Neutrophil (primary cell): ENCODE results near the gene ADCY2.

Experiments used
- H3K27ac ChIP-seq: fragments of 200-600 bp; sonication (generic); 2 replicates; pipeline ENCODE4 v1.5.1; 2016; ENCODE audit warnings: mild to moderate bottlenecking, moderate library complexity
- H3K27me3 ChIP-seq: fragments of 200-600 bp; sonication (generic); 2 replicates; pipeline ENCODE4 v1.6.0; 2016; ENCODE audit warnings: mild to moderate bottlenecking
- H3K36me3 ChIP-seq: fragments of 200-600 bp; sonication (generic); 2 replicates; pipeline ENCODE4 v1.5.1; 2017
- H3K4me1 ChIP-seq, 2 experiments: fragments of 200-600 bp in 1 of 2; sonication (generic) in 1 of 2; 1 replicate in 1 of 2; 2 replicates in 1 of 2; pipeline versions ENCODE4 v1.5.1 to v1.6.1; 2013 to 2016; ENCODE audit warnings: low read depth in 1 of 2, low read length in 1 of 2, mild to moderate bottlenecking in 1 of 2, moderate library complexity in 1 of 2; ENCODE audit not compliant: control insufficient read depth in 1 of 2, insufficient read depth in 1 of 2
- H3K4me3 ChIP-seq, 2 experiments: fragments of 200-600 bp in 1 of 2; sonication (generic) in 1 of 2; 1 replicate in 1 of 2; 2 replicates in 1 of 2; pipeline ENCODE4 v1.5.1; 2013 to 2016; ENCODE audit warnings: low read depth in 1 of 2, low read length in 1 of 2, mild to moderate bottlenecking in 1 of 2, moderate library complexity in 1 of 2
- H3K9me3 ChIP-seq: fragments of 200-600 bp; sonication (generic); 2 replicates; pipeline ENCODE4 v1.5.1; 2016
- TF ChIP-seq, protein P1 (sequence below): fragments of 200-600 bp; sonication (generic); IDR thresholded peaks from 2 replicates; pipeline ENCODE4 v1.5.1; 2016; ENCODE audit warnings: antibody characterized with exemption

ADCY2 gene

GRCh38 chr5:7377761-7378160 lies 18.2 kb upstream of the ADCY2 start:
- Histone ChIP-seq H3K9me3 (no peaks in the 10 kb centered on the region), H3K4me1 (no peaks in the 10 kb centered on the region), H3K4me3 (no peak overlapping the region), H3K36me3 (no peaks in the 10 kb centered on the region), H3K27me3 (no peaks in the 10 kb centered on the region), H3K27ac (no peak overlapping the region)
- TF ChIP-seq, protein P1, sequence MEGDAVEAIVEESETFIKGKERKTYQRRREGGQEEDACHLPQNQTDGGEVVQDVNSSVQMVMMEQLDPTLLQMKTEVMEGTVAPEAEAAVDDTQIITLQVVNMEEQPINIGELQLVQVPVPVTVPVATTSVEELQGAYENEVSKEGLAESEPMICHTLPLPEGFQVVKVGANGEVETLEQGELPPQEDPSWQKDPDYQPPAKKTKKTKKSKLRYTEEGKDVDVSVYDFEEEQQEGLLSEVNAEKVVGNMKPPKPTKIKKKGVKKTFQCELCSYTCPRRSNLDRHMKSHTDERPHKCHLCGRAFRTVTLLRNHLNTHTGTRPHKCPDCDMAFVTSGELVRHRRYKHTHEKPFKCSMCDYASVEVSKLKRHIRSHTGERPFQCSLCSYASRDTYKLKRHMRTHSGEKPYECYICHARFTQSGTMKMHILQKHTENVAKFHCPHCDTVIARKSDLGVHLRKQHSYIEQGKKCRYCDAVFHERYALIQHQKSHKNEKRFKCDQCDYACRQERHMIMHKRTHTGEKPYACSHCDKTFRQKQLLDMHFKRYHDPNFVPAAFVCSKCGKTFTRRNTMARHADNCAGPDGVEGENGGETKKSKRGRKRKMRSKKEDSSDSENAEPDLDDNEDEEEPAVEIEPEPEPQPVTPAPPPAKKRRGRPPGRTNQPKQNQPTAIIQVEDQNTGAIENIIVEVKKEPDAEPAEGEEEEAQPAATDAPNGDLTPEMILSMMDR: no peak

- no peaks in the 10 kb centered on the region for H3K27me3 ChIP-seq
- H3K9me3 ChIP-seq: no peaks in the 10 kb centered on the region
- no peak overlapping the region for H3K4me3 ChIP-seq
- TF ChIP-seq, protein P1: no peak
- H3K4me1 ChIP-seq: no peaks in the 10 kb centered on the region
- H3K36me3 ChIP-seq: no peaks in the 10 kb centered on the region
- H3K27ac ChIP-seq: no peak overlapping the region
Measured at GRCh38 chr5:7382588-7382987, 13.3 kb upstream of the ADCY2 start.

- H3K27me3 ChIP-seq: no peaks in the 10 kb centered on the region
- H3K9me3 ChIP-seq: no peaks in the 10 kb centered on the region
- H3K4me1 ChIP-seq: no peaks in the 10 kb centered on the region
- no peak overlapping the region for H3K27ac ChIP-seq
- H3K4me3 ChIP-seq: no peak overlapping the region
- TF ChIP-seq, protein P1: no peak
- no peaks in the 10 kb centered on the region for H3K36me3 ChIP-seq
Measured at GRCh38 chr5:7385681-7386080, 10.3 kb upstream of the ADCY2 start.

DNA sequence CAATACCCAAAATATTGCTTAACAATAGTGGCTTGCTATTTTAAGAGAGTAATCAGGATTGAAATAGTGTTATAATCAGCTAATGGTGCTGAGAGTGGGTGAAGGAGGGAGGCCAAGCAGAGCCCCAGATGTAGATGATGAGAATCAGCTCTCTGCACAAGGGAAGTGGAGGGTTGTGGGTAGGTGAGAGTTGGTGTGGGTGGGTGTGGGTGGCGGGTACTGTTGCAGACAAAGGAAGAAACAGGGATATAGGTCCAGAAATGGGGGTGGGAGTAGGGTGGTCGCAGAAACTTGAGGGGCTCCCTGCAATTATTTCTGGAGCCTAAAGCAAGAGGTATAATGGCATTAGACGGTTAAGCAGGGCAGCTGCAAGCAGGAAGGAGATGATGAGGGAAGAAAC lies 7.4 kb upstream of the ADCY2 start:
- no peak overlapping the region for H3K27ac ChIP-seq
- no peaks in the 10 kb centered on the region for H3K9me3 ChIP-seq
- H3K36me3 ChIP-seq: no peaks in the 10 kb centered on the region
- peaks cover 19% of the 10 kb centered on the region for H3K27me3 ChIP-seq
- no peaks in the 10 kb centered on the region for H3K4me1 ChIP-seq
- TF ChIP-seq, protein P1: no peak
- no peak overlapping the region for H3K4me3 ChIP-seq

GRCh38 chr5:7391215-7391614 lies 4.7 kb upstream of the ADCY2 start:
- H3K4me3 ChIP-seq: no peak overlapping the region
- no peaks in the 10 kb centered on the region for H3K9me3 ChIP-seq
- no peak overlapping the region for H3K27ac ChIP-seq
- H3K36me3 ChIP-seq: no peaks in the 10 kb centered on the region
- TF ChIP-seq, protein P1: no peak
- H3K4me1 ChIP-seq: no peaks in the 10 kb centered on the region
- peaks cover 44% of the 10 kb centered on the region for H3K27me3 ChIP-seq
